Left cardiac atrium (tissue), 4 donors: ENCODE measurements around the gene XXYLT1. TPM values are rescaled to one million over a fixed set of nuclear protein-coding genes. Genes with fewer than 3 reads are reported as not detected.
"Not testable (repeated sequence)": the region's sequence is repeated elsewhere in the genome, so short reads cannot be mapped to it uniquely, and the experiment has no call there.

Experiments used
- ATAC-seq, 2 donors: fragments of 200-7000 bp; cut with Tn5 transposase; one replicate each; pipeline ENCODE4 v1.9.1; 2020; ENCODE audit warnings: mild to moderate bottlenecking in 2 of 2, moderate library complexity in 2 of 2
- DNase-seq: peaks from one replicate; pipeline ENCODE4 v3.0.0-alpha.2; 2020
- intact Hi-C, 2 donors: fragments of 100-400 bp; cut with DNase I; formaldehyde crosslinking; loops; one replicate each; pipeline versions ENCODE4 v1.14.1 to v1.15.1; 2022 to 2023
- total RNA-seq, 2 donors: library from RNA; stranded (reverse); fragmentation: NEBNext Ultra II Directional; extraction: Animal tissue kit (Norgen Biotek cat#: 25700); gene quantifications; one replicate each; pipeline ENCODE4 v1.2.1, GENCODE V29; 2021
- donor health status: DM: no; HTN: yes; CAD: no.
- donor health status: DM: no; HTN: yes; CAD: no; lungs with severe emphysema.
- donor health status: DM: yes; HTN: yes; CAD: no.
- donor health status: Dilated cardiomyopathy.

Gene XXYLT1
- total RNA-seq, 2 donors from 2014 or later: 4.2 to 8.8 TPM

DNA sequence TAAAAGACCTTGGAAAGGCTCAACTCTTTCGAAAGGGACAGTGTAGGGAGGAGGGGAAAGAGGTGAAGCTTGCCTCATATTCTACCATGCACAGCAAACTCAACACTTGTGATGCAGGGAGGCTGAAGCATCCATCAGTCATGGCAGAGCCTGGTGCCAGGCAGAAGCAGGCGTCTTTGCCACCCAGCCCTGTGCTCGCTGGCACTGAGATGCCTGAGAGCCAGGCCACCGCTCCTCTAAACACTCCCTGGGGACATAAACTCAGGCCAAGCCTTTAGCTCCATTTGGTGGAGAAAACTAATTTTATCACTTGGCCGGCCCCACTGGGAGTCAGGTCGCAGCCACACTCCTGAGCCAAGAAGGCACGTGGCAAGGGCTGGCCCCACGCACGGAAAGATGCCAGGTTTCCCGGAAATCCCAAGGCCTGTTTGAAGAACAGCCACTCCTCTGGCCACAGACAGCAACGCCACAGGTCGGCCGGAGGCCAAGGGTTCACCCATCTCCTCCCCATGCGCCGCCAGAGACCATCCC lies 30.7 kb downstream of the XXYLT1 start:
- DNase-seq (peak; percentile 79), ATAC-seq (peak; percentile 65 to 84)
- intact Hi-C loops: loop anchor here (5.0 to 10.0 kb wide), 3 partner anchors 68 to 105 kb away; no protein-coding TSS in a partner anchor

DNA sequence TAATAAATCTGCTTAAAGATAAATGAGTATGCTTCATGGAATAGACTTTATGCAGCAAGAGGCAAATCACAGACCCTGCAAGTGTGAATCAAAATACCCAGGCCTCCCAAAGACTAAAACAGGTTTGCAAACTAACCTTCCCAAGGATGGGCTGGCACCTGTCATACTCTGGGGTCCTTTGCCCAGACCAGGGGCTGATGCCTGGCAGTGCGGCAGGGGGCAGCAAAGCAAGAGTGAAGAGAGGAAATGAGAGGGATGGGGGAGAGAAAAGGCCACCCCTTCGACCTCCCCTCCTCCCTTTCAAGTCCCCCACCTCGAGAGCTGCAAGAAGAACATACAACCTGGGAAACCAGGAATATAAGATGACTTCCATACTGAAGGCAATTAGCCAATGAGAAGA lies 31.8 kb downstream of the XXYLT1 start:
- intact Hi-C loops: no loop called here
- DNase-seq: no peak
- ATAC-seq: no peak

DNA sequence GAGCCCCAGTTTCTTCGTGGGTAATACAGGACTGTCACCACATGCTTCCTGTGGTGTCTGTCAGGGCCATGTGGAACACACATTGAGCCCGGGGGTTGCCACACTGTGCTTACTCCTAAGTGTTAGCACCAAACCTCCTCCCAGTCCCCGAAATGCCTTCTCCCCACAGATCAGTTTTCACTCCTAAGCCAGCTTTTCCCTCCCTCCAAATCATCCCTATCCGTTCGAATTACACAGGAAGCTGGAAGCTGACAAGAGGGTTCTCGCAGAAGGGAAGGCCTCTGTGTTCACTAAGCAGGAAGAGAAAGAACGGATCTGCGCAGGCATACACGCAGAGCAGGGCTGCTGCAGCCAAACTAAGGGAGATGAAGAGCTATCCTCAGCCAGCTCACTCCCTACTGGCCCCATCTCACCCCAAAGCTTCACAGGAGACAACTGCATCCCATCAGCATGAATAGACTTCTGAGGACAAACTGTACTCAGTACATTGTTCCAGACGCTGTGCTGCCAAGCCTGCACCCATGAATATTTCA lies 32.3 kb downstream of the XXYLT1 start:
- DNase-seq (no peak), ATAC-seq (peak; percentile 48 to 57)
- intact Hi-C loops: no loop called here

DNA sequence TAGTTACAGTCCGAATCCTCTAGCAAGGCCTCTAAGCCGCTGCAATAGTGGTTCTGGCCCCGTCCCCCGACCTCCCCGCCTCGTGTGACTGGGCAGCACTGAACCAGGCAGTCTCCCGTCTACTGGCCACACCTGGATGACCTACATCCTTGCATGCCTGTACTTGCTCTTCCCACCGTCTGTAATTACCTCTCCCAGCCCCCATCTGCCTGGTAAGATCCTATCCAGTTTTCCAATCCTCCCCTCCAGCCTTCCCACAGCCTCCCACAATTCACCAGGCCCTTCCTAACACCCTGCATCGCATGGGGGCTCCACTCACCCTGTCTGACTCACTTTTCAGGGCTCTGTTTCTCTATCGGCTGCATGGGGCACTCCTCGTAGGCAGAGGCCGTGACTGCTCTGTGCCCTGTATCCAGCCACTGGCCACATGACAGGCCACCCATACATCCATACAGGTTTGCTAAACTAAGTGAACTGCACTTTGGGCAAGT lies 32.8 kb downstream of the XXYLT1 start:
- no peak for DNase-seq
- ATAC-seq: no peak
- intact Hi-C loops: no loop called here

DNA sequence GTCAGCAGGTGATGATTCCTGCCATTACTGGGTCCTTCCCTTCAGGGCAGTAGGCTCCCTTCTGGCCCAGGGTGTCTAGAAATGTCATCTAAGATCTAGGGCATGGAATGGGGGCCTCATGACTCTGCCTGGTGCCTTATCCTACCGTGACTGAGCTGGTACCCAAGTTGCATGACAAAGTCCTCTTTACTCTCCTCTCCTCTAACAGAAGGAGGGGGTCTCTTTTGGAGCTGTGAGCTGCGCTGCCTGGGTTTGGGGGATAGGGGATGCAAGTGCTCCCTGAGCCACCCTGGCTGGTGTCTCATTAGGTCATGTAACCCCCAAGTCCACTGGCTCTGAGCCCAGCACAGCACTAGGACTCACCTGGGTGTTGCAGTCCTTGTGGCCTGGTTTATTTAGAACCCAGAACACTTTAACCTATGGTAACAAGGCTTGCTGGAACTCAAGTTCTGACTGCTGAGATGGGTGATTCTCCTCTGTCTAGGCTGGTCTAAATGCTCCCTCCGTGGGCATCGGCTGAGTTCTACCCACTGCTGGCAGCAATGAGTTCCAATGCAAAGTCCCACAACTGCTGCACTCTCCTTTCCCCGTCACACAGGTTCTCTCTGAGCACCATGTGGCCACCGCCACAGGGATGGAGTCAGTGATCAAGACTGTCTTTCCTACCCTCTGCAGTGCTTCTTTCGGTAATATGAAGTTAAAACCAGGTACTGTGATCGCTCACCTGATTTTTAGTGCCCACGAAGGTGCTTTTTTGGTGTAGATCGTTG lies 34.0 kb downstream of the XXYLT1 start:
- DNase-seq: no peak
- intact Hi-C loops: no loop called here

DNA sequence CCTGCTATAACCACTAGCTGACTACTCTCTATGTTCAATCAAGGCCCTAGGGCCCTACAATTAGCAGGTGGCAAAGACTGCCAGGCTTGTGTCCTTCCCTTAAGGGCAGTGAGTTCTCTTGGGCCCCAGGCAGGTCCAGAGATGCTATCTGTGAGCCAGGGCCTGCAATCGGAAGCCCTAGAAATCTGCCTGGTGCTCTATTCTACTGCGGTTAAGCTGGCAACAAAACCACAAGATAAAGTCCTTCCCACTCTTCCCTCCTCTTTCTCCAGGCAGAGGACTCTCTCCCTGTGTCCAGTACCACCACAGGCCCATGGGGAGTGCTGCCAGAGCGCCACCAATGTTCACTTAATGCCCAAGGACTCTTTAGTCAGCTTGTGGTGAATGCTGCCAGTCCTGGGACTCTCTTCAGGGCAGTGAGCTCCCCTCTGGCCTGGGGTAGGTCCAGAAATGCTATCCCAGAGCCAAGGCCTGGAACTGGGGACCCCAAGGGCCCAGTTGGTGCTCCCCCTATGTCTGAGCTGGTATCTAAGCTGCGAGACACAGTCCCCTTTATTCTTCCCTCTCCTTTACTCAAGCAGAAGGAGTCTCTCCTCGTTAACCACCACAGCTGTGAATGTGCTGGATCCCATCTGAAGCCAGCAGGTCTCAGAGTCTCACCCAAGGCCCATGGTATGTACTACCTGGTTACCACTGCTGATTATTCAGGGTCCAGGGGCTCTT lies 34.7 kb downstream of the XXYLT1 start:
- intact Hi-C loops: no loop called here
- ATAC-seq: no peak
- DNase-seq: no peak

More for the DNA sequence above, 34.0 kb downstream of the XXYLT1 start:
- no peak for ATAC-seq

DNA sequence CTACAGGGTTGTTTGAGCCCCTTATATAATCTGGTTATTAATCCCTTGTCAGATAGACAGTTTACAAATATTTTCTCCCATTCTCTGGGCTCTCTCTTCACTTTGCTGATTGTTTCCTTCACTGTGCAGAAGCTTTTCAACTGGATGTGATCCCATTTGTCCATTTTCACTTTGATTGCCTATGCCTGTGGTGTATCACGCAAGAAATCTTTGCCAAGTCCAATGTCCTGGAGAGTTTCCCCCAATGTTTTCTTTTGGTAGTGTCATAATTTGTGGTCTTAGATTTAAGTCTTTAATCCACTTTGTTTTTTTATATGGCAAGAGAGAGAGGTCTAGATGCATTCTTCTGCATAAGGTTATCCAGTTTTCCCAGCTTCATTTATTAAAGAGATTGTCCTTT lies 40.7 kb downstream of the XXYLT1 start:
- ATAC-seq (no peak), DNase-seq (no peak)
- intact Hi-C loops: no loop called here

DNA sequence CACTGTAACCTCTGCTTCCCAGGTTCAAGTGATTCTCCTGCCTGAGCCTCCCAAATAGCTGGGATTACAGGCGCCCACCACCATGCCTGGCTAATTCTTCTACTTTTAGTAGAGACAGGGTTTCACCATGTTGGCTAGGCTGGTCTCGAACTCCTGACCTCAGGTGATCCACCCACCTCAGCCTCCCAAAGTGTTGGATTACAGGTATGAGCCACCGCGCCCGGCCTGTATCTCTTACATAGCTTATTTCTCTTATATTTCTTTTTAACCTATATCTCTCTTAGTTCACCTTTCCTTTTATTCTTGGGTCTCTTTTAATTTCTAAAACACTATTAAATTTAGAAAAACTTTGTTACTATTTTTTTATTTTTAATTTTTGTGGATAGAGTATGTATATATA lies 42.1 kb downstream of the XXYLT1 start:
- DNase-seq, intact Hi-C loops, ATAC-seq: not testable (repeated sequence)

DNA sequence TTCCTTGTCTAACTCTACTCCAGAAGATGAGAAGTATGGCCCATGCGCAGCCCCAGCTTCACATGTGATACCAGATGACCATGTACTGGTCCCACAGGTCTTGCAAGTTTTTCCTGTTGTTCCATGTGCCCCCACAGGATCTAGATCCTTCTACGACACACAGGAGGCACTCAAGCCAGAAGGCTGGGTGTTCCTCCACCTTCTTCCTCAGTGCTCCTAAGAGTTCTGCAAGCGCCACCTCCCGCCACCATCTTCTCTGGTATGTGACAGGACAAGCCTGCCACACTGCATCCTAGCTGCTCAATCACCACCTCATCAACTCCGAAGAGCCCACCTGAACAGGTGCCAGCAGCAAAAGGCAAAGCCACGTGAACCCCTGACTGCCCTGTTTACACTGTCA lies 43.1 kb downstream of the XXYLT1 start:
- intact Hi-C loops: no loop called here
- DNase-seq: no peak
- ATAC-seq: no peak

DNA sequence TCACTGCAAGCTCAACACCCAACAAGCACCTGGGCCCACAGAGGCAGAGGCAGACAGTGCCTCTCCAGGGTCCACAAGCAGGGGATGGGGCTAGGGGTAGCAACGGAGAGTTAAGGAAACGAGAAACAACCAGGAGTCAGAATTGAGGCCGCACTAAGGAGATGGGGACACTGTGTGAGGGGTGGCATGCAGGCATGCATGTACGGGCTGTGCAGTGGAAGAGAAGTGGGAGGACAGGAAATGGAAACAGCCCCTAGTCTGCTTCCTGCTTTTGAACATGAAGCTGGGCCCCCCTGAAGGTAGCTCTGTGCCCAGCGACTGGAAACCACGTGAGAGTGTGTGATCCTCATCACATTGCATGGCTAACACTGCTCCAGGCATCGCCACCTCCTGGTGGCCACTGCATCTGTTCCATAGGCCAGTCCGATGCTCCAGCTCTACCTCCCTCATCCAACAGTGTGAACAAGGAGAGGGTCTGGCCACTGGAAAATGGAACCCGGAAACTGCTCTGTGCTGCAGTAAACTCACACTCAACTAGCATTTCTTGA lies 44.0 kb downstream of the XXYLT1 start:
- ATAC-seq (peak; percentile 21 to 36), DNase-seq (no peak)
- intact Hi-C loops: no loop called here

DNA sequence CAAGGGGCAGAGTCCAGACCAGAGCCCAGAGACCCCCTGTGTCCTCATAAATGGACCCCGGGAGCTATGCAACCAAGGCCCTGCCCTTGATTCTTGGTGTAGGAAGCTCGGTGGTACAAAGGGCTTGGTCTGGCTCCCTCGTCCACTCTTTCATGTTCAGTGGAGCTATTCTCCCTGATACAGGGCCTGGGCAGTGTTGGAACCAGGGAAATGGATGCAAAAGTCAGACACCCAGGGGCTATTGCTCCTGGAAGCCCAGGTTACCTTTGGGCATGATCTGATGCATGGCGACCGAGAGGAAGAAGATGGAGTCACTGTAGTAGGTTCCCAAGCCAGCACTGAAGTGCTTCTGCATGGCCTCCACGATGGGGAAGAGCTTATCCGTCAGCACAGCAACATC lies 44.5 kb downstream of the XXYLT1 start:
- intact Hi-C loops: no loop called here
- no peak for ATAC-seq
- no peak for DNase-seq

DNA sequence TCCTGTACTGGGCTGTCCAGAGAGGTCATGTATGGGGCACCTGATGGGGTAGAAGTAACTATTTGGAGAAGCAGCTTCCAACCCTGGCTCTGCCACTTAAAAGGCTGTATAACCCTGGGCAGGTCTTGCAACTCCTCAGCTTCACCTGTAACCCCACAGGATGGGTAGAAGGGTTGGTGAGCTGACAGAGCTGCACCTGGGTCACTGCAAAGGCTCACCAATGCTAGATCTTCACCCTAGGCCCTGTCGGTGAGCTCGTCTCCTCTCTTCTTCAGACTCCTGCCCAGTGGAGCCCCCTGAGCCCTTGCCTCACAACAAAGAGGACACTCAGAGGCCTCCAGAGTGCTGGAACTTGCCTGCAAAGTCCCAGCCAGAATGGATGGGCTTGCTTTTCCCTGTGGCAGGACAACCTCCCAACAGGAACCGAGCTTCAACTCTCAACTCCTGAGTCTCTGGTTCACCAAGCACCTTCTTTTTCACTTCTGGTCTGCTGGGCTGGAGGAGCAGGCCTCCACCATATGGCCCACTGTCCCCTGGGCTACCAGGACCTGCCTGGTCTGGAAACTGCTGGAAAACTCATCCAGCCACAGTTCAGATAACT lies 45.9 kb downstream of the XXYLT1 start:
- no peak for DNase-seq

DNA sequence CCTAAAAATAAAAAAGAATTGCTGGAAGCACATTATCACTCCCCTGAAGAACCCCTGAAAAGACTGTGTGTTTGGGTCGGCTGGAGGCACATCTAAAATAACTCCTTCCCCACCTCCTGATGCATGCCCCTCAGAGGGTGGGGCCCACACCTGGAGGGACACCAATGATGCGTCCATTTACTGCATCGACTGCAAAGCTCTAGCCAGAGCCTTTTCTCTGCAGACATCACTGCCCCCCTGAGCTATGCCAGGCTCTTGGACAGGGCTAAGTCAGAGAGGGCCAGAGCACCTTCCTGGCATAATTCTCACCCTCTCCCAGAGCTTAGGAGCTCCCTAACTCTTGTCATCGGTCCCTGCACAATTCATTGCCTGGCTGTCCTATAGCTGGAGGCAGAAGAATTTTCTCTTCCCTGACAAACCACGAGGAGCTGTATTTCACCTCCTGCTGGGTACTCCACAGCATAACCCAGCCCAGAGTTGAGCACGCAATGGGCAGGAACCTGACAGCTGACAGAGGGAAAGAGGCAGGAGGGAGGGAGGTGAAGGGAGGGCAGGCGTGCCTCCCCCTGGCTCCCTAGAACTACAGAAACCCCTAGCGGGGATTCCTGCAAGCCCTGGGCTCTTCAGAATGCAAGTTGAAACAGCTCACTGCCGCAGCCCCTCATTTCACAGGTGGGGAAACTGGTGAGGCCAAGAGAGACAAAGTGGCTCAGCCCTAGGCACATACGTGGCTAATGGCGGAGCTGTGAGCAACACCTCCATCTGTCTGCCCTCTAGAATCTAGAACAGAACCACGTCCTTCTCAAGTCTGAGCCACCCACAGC lies 46.6 kb downstream of the XXYLT1 start:
- ATAC-seq (no peak), DNase-seq (no peak)
- intact Hi-C loops: no loop called here

More for the DNA sequence above, 45.9 kb downstream of the XXYLT1 start:
- ATAC-seq: no peak
- intact Hi-C loops: no loop called here

DNA sequence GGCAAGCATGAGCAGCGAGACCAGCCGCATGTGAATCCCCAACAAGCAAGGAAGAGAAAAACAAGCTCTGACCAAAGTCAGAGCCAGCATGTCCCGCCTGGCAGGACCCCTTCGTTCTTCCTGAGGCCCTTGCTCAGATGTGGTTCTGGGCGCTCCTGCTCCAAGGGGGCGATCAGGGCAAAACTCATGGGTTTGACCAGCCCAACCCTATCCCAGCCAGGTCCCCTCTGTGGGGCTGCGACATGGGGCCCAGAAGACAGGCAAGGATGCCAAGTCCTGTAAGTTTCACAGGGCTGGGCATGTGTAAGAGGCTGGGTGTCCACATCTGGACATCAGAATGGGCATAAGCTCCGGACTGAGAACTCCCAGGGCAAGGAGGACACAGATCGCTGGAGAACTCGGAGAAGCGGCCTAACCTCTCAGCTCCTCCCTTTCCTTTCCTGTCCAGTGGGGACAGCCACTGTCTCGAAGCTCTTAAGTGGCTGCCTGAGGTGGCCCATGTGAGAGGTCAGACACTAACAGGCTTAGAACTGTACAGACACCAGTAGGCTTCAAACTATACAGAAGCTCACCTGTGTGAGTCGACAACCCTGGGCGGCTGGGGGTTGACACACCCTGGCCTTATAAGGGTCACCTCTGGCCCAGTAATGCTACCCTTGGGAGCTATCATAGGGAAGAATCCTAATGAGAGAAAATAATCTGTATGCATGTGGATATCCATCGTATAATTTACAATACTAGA lies 48.9 kb downstream of the XXYLT1 start:
- DNase-seq: no peak
- intact Hi-C loops: no loop called here
- ATAC-seq: peak in 1 of 2 donors; percentile 46

DNA sequence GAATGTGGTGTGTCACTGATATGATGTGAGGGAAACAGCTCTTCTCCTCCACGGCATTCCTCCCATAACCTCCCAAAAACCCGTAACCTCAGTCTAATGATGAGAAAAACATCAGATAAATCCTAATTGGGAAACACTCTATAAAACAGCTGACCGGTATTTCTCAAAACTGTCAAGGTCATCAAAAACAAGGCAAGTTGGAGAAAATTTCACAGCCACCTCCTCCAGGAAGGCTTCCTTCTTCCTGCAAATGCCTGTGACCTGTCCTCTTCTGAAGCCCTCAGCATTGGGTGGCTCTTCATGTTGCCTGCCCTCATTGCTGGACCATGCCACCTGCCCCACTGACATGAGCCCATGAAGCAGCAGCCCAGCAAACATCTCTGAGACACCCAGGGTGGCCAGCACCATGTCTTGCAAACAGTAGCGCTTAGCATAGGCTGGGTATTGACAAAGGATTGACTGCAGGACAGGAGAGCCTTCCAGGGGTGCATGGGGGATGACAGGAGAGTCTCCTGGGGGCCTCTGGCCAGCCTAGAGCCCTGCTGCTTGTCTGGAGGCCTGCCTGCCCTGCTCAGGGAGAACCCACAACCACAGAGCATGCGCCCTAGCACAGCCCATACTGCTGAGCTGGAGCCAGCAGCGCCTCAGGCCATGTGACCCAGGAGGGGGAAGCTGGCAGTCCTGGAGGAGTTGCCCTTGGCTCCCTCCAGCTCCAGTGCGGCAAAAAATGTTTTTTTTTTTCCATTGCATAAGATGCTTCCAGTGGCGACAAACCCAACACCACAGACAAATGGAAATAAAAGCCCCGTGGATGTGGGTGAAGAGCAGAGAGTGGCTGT lies 49.7 kb downstream of the XXYLT1 start:
- DNase-seq (peak; percentile 68), ATAC-seq (peak; percentile 87 to 91)
- intact Hi-C loops: no loop called here

DNA sequence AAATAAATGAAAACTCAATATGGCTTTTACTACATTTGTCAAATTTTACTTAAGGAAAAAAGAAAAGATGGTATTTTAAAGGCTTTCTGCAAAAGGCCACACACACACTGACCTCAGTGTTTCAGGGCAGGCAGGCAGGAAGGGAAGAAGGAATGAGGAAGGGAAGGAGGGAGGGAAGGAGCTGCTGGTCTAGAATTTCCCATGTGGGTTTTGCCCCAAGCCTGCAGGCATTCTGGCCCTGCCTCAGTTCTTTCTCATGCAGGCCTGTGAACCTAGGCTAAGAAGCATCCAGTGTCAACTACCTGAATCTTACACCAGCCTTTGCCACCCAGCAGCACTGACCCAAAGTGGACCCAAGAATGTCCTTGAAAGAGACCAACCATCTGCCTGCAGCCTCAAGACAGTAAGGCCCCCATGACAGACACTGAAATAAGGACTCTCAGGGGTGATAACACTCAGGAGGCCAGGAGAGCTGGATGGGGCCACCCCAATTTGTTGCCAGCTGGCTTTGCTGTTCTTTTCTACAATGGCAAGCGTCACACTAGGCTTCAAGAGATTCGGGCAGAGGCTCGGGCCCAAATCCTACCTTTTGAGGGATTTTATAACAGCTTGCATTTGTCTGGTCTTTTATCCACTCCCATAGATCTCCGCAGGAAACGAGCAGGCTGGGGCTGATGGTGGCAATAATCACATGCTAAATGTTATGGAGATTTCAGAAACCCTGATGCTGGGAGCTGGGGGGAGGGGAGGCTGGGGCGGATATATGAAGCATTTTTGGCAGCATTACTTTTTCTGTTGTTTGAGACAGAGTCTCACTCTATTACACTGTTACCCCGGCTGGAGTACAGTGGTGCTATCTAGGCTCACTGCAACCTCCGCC lies 51.4 kb downstream of the XXYLT1 start:
- no peak for ATAC-seq
- intact Hi-C loops: no loop called here
- DNase-seq: no peak
